GM12865 (cell line): ENCODE data around the gene RNF135.
"Not testable (repeated sequence)": the region's sequence is repeated elsewhere in the genome, so short reads cannot be mapped to it uniquely, and the experiment has no call there.

Experiments used
- DNase-seq: peaks from one replicate; pipeline ENCODE4 v3.0.0; 2010; ENCODE audit warnings: low read depth
- H3K4me3 ChIP-seq: 2 replicates; pipeline ENCODE4 v1.5.1; 2011; ENCODE audit warnings: mild to moderate bottlenecking, low read depth, low read length, control low read depth
- CTCF ChIP-seq: IDR thresholded peaks from 2 replicates; pipeline ENCODE4 v1.5.1; 2011; ENCODE audit warnings: low read length, control low read depth, low read depth, inconsistent platforms; ENCODE audit not compliant: insufficient read depth; ENCODE audit errors: missing control alignments

RNF135 gene

GRCh38 chr17:31004160-31004559 is 33.3 kb downstream of the RNF135 start:
- H3K4me3 ChIP-seq, result no peak overlapping the region
- DNase-seq, result no peak
- no peak for TF ChIP-seq CTCF

DNA sequence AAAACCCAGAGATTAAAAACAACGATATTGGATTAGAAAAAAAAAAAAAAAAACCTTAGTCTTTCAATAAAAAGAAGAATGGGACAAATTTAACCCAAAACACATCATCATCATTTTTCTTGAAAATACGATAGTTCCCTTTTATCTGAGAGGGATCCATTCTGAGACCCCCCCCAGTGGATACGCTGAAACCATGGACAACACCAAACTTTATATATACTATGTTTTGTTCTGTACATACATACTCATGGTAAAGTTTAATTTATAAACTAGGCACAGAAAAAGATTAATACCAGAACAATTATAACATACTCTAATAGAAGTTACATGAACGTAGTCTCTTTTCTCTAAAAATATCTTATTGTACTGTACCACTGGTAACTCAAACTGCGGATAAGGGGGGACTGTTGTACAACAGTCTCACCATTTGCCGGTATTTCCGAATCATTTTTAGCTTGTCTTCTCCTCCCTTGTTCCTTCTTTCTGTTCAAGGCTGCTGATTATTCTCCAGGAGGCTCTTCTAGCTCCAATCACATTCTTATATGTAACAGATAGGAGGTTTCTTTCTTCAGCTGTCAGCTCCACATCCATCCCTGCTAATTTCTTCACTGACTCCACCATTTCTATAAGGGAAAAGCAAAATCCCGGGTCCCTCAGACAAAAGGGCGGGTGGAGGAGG is 37.0 kb downstream of the RNF135 start:
- H3K4me3 ChIP-seq, result peak overlapping the region; percentile 65
- TF ChIP-seq CTCF, result no peak
- no peak for DNase-seq

- H3K4me3 ChIP-seq, result peak overlapping the region; percentile 65
- peak; percentile 70 for DNase-seq
- no peak for TF ChIP-seq CTCF
Measured at GRCh38 chr17:31008374-31009041, 37.7 kb downstream of the RNF135 start.

DNA sequence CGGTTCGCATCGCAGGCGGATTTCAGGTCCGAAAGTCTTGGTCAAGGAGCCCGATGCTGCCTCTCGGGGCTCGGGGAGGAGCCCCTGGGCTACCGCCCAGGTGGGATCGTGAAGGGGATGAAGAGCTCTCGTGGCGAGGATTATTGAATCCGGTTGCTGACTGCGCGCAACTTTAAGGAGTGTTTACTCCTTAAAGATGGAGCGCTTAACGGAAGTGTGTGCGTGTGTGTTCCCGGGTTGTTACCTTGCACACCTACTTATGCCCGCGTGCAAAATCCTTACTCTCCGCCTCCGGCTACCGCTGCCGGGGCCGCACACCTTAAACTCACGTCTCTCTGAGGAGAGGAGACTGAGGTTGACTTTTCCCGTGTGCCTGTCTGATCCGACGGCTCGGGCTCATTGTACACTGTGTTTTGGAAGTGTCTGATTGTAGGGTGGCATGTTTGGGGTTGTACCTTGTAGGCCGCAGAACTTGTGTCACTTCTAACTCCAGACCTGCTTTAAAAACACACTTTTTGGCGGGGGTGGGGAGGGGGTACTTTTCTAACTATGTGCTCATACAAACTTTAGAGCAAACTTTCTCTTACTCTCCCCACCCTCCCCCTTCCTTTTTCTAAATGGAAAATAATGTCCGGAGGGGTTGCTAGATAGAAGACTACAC is 38.3 kb downstream of the RNF135 start:
- H3K4me3 ChIP-seq, result peak overlapping the region; percentile 65
- DNase-seq, result not testable (repeated sequence)

- not testable (repeated sequence) for H3K4me3 ChIP-seq, DNase-seq
Measured at GRCh38 chr17:31010014-31010413, 39.2 kb downstream of the RNF135 start.

- TF ChIP-seq CTCF, result no peak
- H3K4me3 ChIP-seq, result no peak overlapping the region
- no peak for DNase-seq
Measured at GRCh38 chr17:31013844-31014243, 43.0 kb downstream of the RNF135 start.

DNA sequence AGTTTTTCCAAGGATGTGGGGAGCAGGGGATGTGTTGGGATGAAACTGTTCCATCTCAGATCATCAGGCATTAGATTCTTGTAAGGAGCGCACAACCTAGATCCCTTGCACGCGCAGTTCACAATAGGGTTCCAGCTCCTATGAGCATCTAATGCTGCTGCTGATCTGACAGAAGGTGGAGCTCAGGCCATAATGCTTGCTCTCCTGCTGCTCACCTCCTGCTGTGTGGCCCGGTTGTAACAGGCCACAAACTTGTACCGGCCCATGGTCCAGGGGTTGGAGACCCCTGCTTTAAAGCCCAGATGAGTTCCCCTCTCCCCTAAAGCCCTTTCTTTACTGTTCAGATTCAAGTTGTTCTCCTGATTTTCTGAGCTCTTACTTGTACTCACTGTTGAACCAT is 44.8 kb downstream of the RNF135 start:
- TF ChIP-seq CTCF, result no peak
- no peak for DNase-seq
- no peak overlapping the region for H3K4me3 ChIP-seq
